ENCODE results near the gene SETMAR. TPM values are rescaled to one million over a fixed set of nuclear protein-coding genes. Genes with fewer than 3 reads are reported as not detected.

Gene SETMAR
- total and polyA plus RNA-seq, 11 donors, result 6.2 to 20.2 (median 13.8) TPM

DNA sequence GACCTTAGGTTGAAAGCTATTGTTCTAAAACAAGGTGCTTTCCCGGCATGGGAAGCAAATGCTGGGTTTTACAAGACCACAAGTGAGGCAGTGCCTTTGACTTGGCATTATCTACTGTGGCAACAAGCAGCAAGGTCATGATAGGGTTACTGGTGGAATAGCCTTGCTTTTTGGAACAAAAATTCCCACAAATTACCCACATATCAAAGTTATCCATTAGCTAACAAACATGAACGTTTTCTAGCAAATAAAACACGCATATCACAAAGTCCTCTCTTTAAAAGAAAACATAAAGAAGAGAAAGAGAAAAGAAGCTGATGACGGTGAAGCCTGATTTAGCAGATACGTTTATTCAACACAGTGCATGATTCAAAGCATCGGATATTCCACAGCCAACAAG is 57.6 kb downstream of the SETMAR start:
- DNase-seq (no peak), ATAC-seq (no peak)
- no peak for TF ChIP-seq POLR2A (IDR thresholded peaks at IDR 0.05)
- TF ChIP-seq, protein P1, sequence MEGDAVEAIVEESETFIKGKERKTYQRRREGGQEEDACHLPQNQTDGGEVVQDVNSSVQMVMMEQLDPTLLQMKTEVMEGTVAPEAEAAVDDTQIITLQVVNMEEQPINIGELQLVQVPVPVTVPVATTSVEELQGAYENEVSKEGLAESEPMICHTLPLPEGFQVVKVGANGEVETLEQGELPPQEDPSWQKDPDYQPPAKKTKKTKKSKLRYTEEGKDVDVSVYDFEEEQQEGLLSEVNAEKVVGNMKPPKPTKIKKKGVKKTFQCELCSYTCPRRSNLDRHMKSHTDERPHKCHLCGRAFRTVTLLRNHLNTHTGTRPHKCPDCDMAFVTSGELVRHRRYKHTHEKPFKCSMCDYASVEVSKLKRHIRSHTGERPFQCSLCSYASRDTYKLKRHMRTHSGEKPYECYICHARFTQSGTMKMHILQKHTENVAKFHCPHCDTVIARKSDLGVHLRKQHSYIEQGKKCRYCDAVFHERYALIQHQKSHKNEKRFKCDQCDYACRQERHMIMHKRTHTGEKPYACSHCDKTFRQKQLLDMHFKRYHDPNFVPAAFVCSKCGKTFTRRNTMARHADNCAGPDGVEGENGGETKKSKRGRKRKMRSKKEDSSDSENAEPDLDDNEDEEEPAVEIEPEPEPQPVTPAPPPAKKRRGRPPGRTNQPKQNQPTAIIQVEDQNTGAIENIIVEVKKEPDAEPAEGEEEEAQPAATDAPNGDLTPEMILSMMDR (IDR thresholded peaks at IDR 0.05), result no peak
- H3K4me1 ChIP-seq, result peaks cover 0 to 11% (median 4%) of the 10 kb centered on the region in 12 donors
- intact Hi-C loops (cut with DNase I), result no loop called here
- H3K27me3 ChIP-seq, result no peaks in the 10 kb centered on the region
- peaks cover 0 to 15% (median 5%) of the 10 kb centered on the region in 9 donors for H3K36me3 ChIP-seq
- H3K9me3 ChIP-seq, result no peaks in the 10 kb centered on the region
- 90 to 94% (median 92%) methylated on average over 6 of the region's 6 CpGs for WGBS, 4 donors
- no peak overlapping the region for H3K4me3 ChIP-seq
- no peak overlapping the region for H3K27ac ChIP-seq

GRCh38 chr3:4362523-4362922 is 59.4 kb downstream of the SETMAR start:
- H3K9me3 ChIP-seq, result no peaks in the 10 kb centered on the region
- no peak for TF ChIP-seq POLR2A (IDR thresholded peaks at IDR 0.05)
- TF ChIP-seq, protein P1 (IDR thresholded peaks at IDR 0.05), result no peak
- 94 to 100% (median 99%) methylated on average over 2 of the region's 2 CpGs for WGBS, 4 donors
- no peak overlapping the region for H3K27ac ChIP-seq
- no peak overlapping the region for H3K4me3 ChIP-seq
- ATAC-seq, result no peak
- no peak for DNase-seq
- intact Hi-C loops (cut with DNase I), result no loop called here
- peaks cover 0 to 15% (median 5%) of the 10 kb centered on the region in 9 donors for H3K36me3 ChIP-seq
- H3K4me1 ChIP-seq, result no peaks in the 10 kb centered on the region
- no peaks in the 10 kb centered on the region for H3K27me3 ChIP-seq

Other genes starting within 250 kb of the SETMAR start
- 10 to 100 TPM in 5 of 9 donors, 1 to 10 TPM in 4; 5.8 to 21.1 (median 11.2) TPM for gene SUMF1, start 163.9 kb downstream of the SETMAR start, total RNA-seq
- gene SUMF1, start 163.9 kb downstream of the SETMAR start, polyA plus RNA-seq, result 10 to 100 TPM in 1 of 2 donors, 1 to 10 TPM in 1; 3.9 to 14.0 TPM
- 10 to 100 TPM; 16.5 to 55.8 (median 20.1) TPM for gene ITPR1, start 190.0 kb downstream of the SETMAR start, total RNA-seq
- 10 to 100 TPM in 1 of 2 donors, 1 to 10 TPM in 1; 8.9 to 10.0 TPM for gene ITPR1, start 190.0 kb downstream of the SETMAR start, polyA plus RNA-seq

Measured in heart left ventricle (tissue), 16 donors.